ENCODE results near the gene C3orf70.

- no peak for TF ChIP-seq CTCF (conservative IDR thresholded peaks at IDR 0.05; ENCODE audit: low read length)
- TF ChIP-seq EZH2phosphoT487 (IDR thresholded peaks at IDR 0.05; ENCODE audit: borderline replicate concordance, low read depth, low read length), result no peak
These were observed 38.1 kb downstream of the C3orf70 start for GRCh38 chr3:185114756-185115155.
